ENCODE results near the gene TBX19.

Gene TBX19

GRCh38 chr1:168338589-168339503 is 58.2 kb downstream of the TBX19 start:
- no peak for DNase-seq (ENCODE audit: low read depth in 2 of 2)
- no peak for TF ChIP-seq CTCF (IDR thresholded peaks at IDR 0.05; ENCODE audit: low read depth, low read length)
- H3K4me3 ChIP-seq (replicated peaks in 1 of 2; ENCODE audit: low read depth in 2 of 2, low read length in 2 of 2), result no peak overlapping the region

DNA sequence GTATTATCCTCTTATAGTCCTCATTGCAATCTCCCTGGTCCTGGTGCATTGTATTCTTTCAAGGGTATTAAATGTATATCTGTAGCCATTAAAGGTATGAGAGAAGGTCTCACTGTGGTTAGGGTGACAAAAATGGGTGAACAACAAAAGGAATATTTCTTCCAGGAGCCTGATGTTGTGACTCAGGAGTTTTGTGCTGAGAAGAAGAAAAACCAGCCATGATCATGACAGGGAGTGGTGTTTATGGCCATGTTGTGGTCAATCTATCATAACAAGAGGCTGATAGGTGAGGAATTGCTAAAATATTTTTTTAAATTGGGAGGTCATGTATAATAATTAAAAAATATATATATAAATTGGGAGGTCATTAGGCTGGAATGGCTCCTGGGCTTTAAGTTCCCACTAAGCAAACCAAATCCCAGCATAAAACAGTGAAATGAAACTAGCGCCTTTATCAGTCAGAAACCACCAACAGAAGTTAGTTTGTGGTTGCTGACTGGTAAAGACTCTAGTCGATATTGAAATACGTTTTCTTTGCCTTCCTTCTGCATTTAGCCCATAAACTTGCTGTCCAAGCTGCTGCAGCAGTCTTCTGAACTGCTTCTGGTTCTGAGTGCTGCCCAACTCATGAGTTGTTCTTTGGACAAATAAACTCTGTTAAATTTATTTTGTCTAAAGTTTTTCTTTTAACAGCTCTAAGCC is 60.3 kb downstream of the TBX19 start:
- no peak for TF ChIP-seq CTCF (IDR thresholded peaks at IDR 0.05; ENCODE audit: low read depth, low read length)
- DNase-seq (ENCODE audit: low read depth in 2 of 2), result no peak
- no peak overlapping the region for H3K4me3 ChIP-seq (replicated peaks in 1 of 2; ENCODE audit: low read depth in 2 of 2, low read length in 2 of 2)

- TF ChIP-seq CTCF (IDR thresholded peaks at IDR 0.05; ENCODE audit: low read depth, low read length), result no peak
- H3K4me3 ChIP-seq (replicated peaks in 1 of 2; ENCODE audit: low read depth in 2 of 2, low read length in 2 of 2), result no peak overlapping the region
- peak; percentile 49 to 65 for DNase-seq (ENCODE audit: low read depth in 2 of 2)
These were observed 60.9 kb downstream of the TBX19 start for GRCh38 chr1:168341483-168341975.

GRCh38 chr1:168342572-168343280 is 62.0 kb downstream of the TBX19 start:
- DNase-seq (ENCODE audit: low read depth in 2 of 2), result peak; percentile 91 to 96
- H3K4me3 ChIP-seq (replicated peaks in 1 of 2; ENCODE audit: low read depth in 2 of 2, low read length in 2 of 2), result peak overlapping the region; percentile 2 to 30
- peak; percentile 79 for TF ChIP-seq CTCF (IDR thresholded peaks at IDR 0.05; ENCODE audit: low read depth, low read length)

DNA sequence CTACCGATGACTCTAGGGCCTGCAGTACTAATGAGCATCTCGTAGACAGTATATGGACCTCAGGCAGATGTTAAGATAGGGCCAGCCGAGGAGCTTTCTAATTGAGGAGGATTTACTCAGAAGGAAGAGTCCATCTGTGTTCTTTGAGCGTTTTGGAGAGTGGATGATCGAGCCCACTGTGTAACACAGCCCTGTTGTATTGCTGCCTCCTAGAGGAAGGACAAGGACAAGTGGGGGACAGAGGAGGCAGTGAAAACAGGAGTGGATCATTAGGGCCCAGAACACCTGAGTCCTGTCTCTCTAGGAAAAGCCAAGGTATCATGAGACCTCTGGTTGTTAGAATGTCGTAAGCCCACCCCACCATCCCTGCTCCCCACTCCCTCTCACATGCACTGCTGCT is 62.9 kb downstream of the TBX19 start:
- TF ChIP-seq CTCF (IDR thresholded peaks at IDR 0.05; ENCODE audit: low read depth, low read length), result no peak
- no peak for DNase-seq (ENCODE audit: low read depth in 2 of 2)
- H3K4me3 ChIP-seq (replicated peaks in 1 of 2; ENCODE audit: low read depth in 2 of 2, low read length in 2 of 2), result no peak overlapping the region

DNA sequence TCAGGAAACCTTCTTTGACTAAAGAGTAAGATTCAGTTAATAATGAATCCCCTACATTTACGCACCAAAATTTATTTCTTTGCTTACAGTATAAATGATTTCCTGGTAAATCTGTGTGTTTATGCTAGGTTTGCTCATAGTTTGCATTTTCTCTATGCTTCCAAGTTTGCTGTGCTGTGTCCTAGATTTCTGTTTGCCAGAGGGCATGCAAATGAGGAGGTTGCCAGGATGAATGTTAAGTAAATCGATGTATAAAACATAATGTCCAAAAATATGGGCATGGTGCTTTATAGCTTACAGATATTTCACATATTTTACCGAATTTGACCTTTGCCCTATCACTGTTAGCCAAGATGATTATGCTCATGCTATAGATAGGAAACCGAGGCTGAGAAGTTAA is 63.8 kb downstream of the TBX19 start:
- no peak overlapping the region for H3K4me3 ChIP-seq (replicated peaks in 1 of 2; ENCODE audit: low read depth in 2 of 2, low read length in 2 of 2)
- no peak for DNase-seq (ENCODE audit: low read depth in 2 of 2)
- no peak for TF ChIP-seq CTCF (IDR thresholded peaks at IDR 0.05; ENCODE audit: low read depth, low read length)
